Measurements from ENCODE around the gene GREB1.

GREB1 gene

GRCh38 chr2:11678306-11678960, 144.6 kb downstream of the GREB1 start:
- TF ChIP-seq CTCF (IDR thresholded peaks at IDR 0.05): no peak
- no peaks in the 10 kb centered on the region for H3K9me3 ChIP-seq
- H3K4me3 ChIP-seq (ENCODE audit: low read depth in 1 of 2, low read length in 1 of 2): no peak overlapping the region
- H3K4me1 ChIP-seq (ENCODE audit: control insufficient read depth in 1 of 2, insufficient read depth in 1 of 2, low read depth in 1 of 2, low read length in 1 of 2): no peaks in the 10 kb centered on the region
- peaks cover 73% of the 10 kb centered on the region for H3K27me3 ChIP-seq
- H3K27ac ChIP-seq: no peak overlapping the region
- no peaks in the 10 kb centered on the region for H3K36me3 ChIP-seq

DNA sequence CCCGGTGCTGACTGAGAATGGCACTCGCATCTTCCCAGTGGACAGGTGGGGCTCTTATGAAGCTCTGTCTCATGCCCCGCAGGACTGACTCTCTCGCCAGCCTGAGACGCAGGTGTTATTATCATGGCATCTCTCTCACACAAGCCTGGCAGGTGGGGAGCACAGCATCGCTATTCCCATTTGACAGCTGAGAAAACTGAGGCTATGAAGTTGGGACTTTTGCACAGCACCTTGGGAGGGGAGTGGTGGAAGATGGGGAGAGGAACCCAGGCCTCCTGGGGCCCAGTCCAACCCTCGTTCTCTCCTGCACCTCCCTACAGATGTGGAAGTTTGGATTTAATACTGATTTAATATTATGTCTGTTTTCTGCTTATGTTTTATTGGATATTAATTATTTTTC, 145.2 kb downstream of the GREB1 start:
- peaks cover 74% of the 10 kb centered on the region for H3K27me3 ChIP-seq
- no peak overlapping the region for H3K4me3 ChIP-seq (ENCODE audit: low read depth in 1 of 2, low read length in 1 of 2)
- TF ChIP-seq CTCF (IDR thresholded peaks at IDR 0.05): no peak
- no peaks in the 10 kb centered on the region for H3K4me1 ChIP-seq (ENCODE audit: control insufficient read depth in 1 of 2, insufficient read depth in 1 of 2, low read depth in 1 of 2, low read length in 1 of 2)
- no peaks in the 10 kb centered on the region for H3K9me3 ChIP-seq
- no peak overlapping the region for H3K27ac ChIP-seq
- no peaks in the 10 kb centered on the region for H3K36me3 ChIP-seq

GRCh38 chr2:11679486-11680181, 145.8 kb downstream of the GREB1 start:
- peaks cover 76% of the 10 kb centered on the region for H3K27me3 ChIP-seq
- H3K36me3 ChIP-seq: no peaks in the 10 kb centered on the region
- H3K9me3 ChIP-seq: no peaks in the 10 kb centered on the region
- no peak for TF ChIP-seq CTCF (IDR thresholded peaks at IDR 0.05)
- H3K4me1 ChIP-seq (ENCODE audit: control insufficient read depth in 1 of 2, insufficient read depth in 1 of 2, low read depth in 1 of 2, low read length in 1 of 2): no peaks in the 10 kb centered on the region
- H3K27ac ChIP-seq: no peak overlapping the region
- H3K4me3 ChIP-seq (ENCODE audit: low read depth in 1 of 2, low read length in 1 of 2): no peak overlapping the region

DNA sequence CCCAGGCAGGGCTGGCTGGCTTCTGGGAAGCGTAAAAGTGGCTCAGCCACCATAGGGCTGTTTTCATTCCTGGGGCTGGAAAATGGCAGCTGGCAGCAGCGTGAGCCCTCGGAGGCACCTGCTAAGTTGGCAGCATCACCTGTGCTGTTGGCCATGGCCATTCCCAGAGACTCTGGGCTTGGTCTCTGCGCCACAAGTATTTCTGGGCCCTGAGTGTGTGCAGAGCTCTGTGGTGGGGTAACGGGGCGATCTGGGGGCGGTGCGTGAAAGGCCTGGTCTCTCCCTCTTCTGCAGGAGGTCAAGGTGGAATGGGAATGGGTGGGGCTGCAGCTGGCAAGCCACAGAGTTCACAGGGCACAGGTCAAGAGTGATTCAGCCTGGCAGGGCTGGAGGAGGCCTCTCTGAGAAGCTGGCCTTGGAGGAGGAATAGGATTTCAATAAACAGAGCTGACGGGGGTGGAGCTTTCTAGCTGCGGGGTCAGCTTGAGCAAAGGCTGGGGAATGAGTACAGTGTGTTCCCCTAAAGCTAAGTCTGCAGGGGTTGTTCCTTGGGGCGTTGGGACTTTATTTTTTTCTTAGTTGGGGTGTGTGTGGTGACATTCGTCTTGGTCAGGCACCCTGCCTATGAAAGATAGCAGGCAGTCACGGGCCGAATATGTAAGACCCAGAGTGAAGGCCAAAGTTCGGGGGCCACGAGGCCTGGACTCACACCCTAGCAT, 146.5 kb downstream of the GREB1 start:
- Histone ChIP-seq H3K27me3 (peaks cover 78% of the 10 kb centered on the region), H3K4me3 (ENCODE audit: low read depth in 1 of 2, low read length in 1 of 2) (no peak overlapping the region), H3K4me1 (ENCODE audit: control insufficient read depth in 1 of 2, insufficient read depth in 1 of 2, low read depth in 1 of 2, low read length in 1 of 2) (no peaks in the 10 kb centered on the region), H3K9me3 (no peaks in the 10 kb centered on the region), H3K36me3 (no peaks in the 10 kb centered on the region), H3K27ac (no peak overlapping the region)
- no peak for TF ChIP-seq CTCF (IDR thresholded peaks at IDR 0.05)

DNA sequence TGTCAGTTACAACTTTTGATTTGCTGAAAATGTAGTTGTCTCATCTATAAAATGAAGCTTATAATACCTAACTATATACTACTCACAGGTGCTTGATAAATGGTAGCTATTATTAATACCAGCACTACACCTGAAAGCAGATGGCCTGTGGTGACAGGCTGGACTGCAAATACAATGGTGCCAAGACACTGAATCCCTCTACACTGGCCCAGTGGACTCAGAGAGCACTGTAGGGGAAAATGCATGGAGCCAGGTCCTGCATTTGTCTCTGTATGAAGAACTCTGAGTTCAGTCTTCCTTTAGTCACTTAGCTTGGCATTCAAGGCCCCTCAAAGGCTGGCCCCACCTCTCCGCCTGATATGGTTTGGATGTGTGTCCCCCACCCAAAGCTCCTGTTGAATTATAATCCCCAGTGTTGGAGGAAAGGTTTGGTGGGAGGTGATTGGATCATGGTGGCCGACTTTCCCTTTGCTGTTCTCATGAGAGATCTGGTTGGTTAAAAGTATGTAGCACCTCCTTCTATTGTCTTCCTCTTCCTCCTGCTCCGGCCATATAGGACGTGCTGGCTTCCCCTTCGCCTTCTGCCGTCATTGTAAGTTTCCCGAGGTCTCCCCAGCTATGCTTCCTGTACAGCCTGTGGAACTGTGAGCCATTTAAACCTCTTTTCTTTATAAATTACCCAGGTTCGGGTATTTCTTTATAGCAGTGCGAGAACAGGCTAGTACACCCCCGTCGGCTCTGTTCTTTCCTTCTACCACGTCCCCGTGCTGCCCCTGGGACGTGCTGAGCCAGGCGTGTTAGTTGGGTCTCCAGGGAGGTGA, 147.3 kb downstream of the GREB1 start:
- peaks cover 77% of the 10 kb centered on the region for H3K27me3 ChIP-seq
- H3K9me3 ChIP-seq: no peaks in the 10 kb centered on the region
- TF ChIP-seq CTCF (IDR thresholded peaks at IDR 0.05): no peak
- H3K36me3 ChIP-seq: no peaks in the 10 kb centered on the region
- H3K4me3 ChIP-seq (ENCODE audit: low read depth in 1 of 2, low read length in 1 of 2): no peak overlapping the region
- no peaks in the 10 kb centered on the region for H3K4me1 ChIP-seq (ENCODE audit: control insufficient read depth in 1 of 2, insufficient read depth in 1 of 2, low read depth in 1 of 2, low read length in 1 of 2)
- no peak overlapping the region for H3K27ac ChIP-seq
